ENCODE data around the gene CCDC33.

CCDC33 gene

DNA sequence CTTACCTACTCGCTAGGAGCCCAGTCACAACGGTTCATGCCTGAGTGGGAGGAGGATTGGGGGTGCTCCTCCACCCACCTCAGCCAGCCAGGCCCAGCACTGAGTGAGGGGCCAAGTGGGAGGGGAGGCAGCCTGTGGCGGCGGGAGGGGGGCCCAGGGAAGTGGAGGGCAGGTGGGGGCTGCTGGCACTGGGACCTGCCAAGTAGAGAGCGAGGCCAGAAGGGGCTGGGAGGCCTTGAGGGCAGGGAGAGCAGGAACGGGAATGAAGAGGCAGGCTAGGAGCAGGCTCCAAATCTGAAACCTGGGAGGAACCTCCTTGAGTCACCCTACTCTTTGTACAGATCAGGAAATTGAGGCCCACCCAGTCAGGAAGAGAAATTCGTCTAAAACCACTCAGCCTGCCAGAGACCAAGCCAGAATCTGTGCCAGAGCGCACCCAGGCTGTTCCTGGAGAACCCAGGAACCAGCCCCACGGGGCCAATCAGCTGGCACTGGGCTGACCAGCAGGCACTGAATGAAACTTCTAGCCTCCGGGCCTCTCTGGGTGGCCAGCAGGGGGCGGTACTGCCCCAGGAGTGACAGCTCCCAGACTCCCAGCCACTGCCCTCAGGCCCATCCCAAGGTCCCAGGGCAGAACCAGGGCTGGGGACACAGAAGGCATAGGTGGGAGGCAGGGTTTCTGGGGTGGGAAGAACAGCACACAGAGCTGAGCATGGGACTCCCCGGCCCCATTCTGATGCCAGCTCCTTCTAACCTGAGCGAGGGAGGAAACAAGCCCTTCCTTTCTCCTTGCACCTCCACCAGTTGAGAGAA, 146.1 kb downstream of the CCDC33 start:
- Histone ChIP-seq H3K23ac (ENCODE audit: low read depth, low read length, poor library complexity) (peak overlapping the region; percentile 67), H3K27ac (replicated peaks; ENCODE audit: low read length) (no peak overlapping the region), H3K14ac (ENCODE audit: low read length) (no peak overlapping the region), H2AK5ac (ENCODE audit: low read depth, low read length) (peak overlapping the region; percentile 83), H3K9ac (ENCODE audit: low read depth, low read length, poor library complexity) (no peak overlapping the region), H4K91ac (ENCODE audit: low read depth, low read length, poor library complexity) (no peak overlapping the region), H3K9me3 (replicated peaks in 1 of 2; ENCODE audit: control insufficient read depth in 2 of 2, insufficient read depth in 1 of 2, low read depth in 1 of 2, low read length in 2 of 2) (no peaks in the 10 kb centered on the region), H3K36me3 (replicated peaks in 1 of 2; ENCODE audit: control insufficient read depth in 2 of 2, insufficient read depth in 2 of 2, low read length in 2 of 2) (no peaks in the 10 kb centered on the region), H3K4ac (ENCODE audit: low read length) (no peak overlapping the region), H4K8ac (ENCODE audit: low read depth, low read length) (no peak overlapping the region), H3K4me2 (ENCODE audit: insufficient read depth, low read length, poor library complexity, severe bottlenecking) (no peak overlapping the region), H3K18ac (ENCODE audit: low read length) (no peak overlapping the region), H3K4me1 (ENCODE audit: control insufficient read depth in 2 of 2, insufficient read depth in 1 of 2, low read depth in 1 of 2, low read length in 2 of 2) (peaks cover 3 to 13% of the 10 kb centered on the region in 2 donors), H2BK5ac (ENCODE audit: low read length) (no peak overlapping the region), H3K4me3 (ENCODE audit: low read length in 2 of 2) (no peak overlapping the region), H2AFZ (ENCODE audit: low read length) (peak overlapping the region; percentile 58), H2BK120ac (ENCODE audit: low read depth, low read length) (peak overlapping the region; percentile 26), H3K79me1 (ENCODE audit: low read depth, low read length) (no peaks in the 10 kb centered on the region), H3K27me3 (ENCODE audit: control insufficient read depth in 3 of 3, insufficient read depth in 3 of 3, low read depth in 1 of 3, low read length in 3 of 3) (peaks cover 0 to 31% (median 0%) of the 10 kb centered on the region in 3 experiments), H2BK15ac (ENCODE audit: low read length) (peak overlapping the region; percentile 1), H2BK12ac (ENCODE audit: low read length) (no peak overlapping the region)
- peak; percentile 85 for DNase-seq (ENCODE audit: low spot score)
- WGBS, 2 donors (ENCODE audit: extremely low coverage in 2 of 2, insufficient read length in 2 of 2, insufficient replicate concordance in 1 of 2): no CpG with 5 or more reads among the region's 13 CpGs

- Histone ChIP-seq H4K8ac (ENCODE audit: low read depth, low read length) (no peak overlapping the region), H3K18ac (ENCODE audit: low read length) (no peak overlapping the region), H3K4me2 (ENCODE audit: insufficient read depth, low read length, poor library complexity, severe bottlenecking) (no peak overlapping the region), H4K91ac (ENCODE audit: low read depth, low read length, poor library complexity) (no peak overlapping the region), H3K14ac (ENCODE audit: low read length) (no peak overlapping the region), H3K27me3 (ENCODE audit: control insufficient read depth in 3 of 3, insufficient read depth in 3 of 3, low read depth in 1 of 3, low read length in 3 of 3) (peaks cover 0 to 22% (median 0%) of the 10 kb centered on the region in 3 experiments), H3K4me3 (ENCODE audit: low read length in 2 of 2) (no peak overlapping the region), H3K4ac (ENCODE audit: low read length) (no peak overlapping the region), H3K9ac (ENCODE audit: low read depth, low read length, poor library complexity) (no peak overlapping the region), H3K23ac (ENCODE audit: low read depth, low read length, poor library complexity) (no peak overlapping the region), H2AFZ (ENCODE audit: low read length) (no peak overlapping the region), H2BK12ac (ENCODE audit: low read length) (no peak overlapping the region), H3K9me3 (replicated peaks in 1 of 2; ENCODE audit: control insufficient read depth in 2 of 2, insufficient read depth in 1 of 2, low read depth in 1 of 2, low read length in 2 of 2) (no peaks in the 10 kb centered on the region), H3K36me3 (replicated peaks in 1 of 2; ENCODE audit: control insufficient read depth in 2 of 2, insufficient read depth in 2 of 2, low read length in 2 of 2) (no peaks in the 10 kb centered on the region), H3K27ac (replicated peaks; ENCODE audit: low read length) (no peak overlapping the region), H2AK5ac (ENCODE audit: low read depth, low read length) (no peak overlapping the region), H2BK120ac (ENCODE audit: low read depth, low read length) (no peak overlapping the region), H3K79me1 (ENCODE audit: low read depth, low read length) (no peaks in the 10 kb centered on the region), H2BK5ac (ENCODE audit: low read length) (no peak overlapping the region), H3K4me1 (ENCODE audit: control insufficient read depth in 2 of 2, insufficient read depth in 1 of 2, low read depth in 1 of 2, low read length in 2 of 2) (peaks cover 3 to 13% of the 10 kb centered on the region in 2 donors), H2BK15ac (ENCODE audit: low read length) (no peak overlapping the region)
- no peak for DNase-seq (ENCODE audit: low spot score)
- WGBS, 2 donors (ENCODE audit: extremely low coverage in 2 of 2, insufficient read length in 2 of 2, insufficient replicate concordance in 1 of 2): no CpG with 5 or more reads among the region's 4 CpGs
Observed at GRCh38 chr15:74383286-74383685, 147.2 kb downstream of the CCDC33 start.

- Histone ChIP-seq H2BK12ac (ENCODE audit: low read length) (peak overlapping the region; percentile 48), H2AK5ac (ENCODE audit: low read depth, low read length) (no peak overlapping the region), H2BK15ac (ENCODE audit: low read length) (peak overlapping the region; percentile 84), H3K4me3 (ENCODE audit: low read length in 2 of 2) (no peak overlapping the region), H3K4me2 (ENCODE audit: insufficient read depth, low read length, poor library complexity, severe bottlenecking) (no peak overlapping the region), H3K36me3 (replicated peaks in 1 of 2; ENCODE audit: control insufficient read depth in 2 of 2, insufficient read depth in 2 of 2, low read length in 2 of 2) (no peaks in the 10 kb centered on the region), H3K9me3 (replicated peaks in 1 of 2; ENCODE audit: control insufficient read depth in 2 of 2, insufficient read depth in 1 of 2, low read depth in 1 of 2, low read length in 2 of 2) (no peaks in the 10 kb centered on the region), H2AFZ (ENCODE audit: low read length) (no peak overlapping the region), H2BK120ac (ENCODE audit: low read depth, low read length) (no peak overlapping the region), H3K4ac (ENCODE audit: low read length) (no peak overlapping the region), H3K14ac (ENCODE audit: low read length) (no peak overlapping the region), H3K4me1 (ENCODE audit: control insufficient read depth in 2 of 2, insufficient read depth in 1 of 2, low read depth in 1 of 2, low read length in 2 of 2) (peaks cover 3 to 12% of the 10 kb centered on the region in 2 donors), H2BK5ac (ENCODE audit: low read length) (no peak overlapping the region), H3K79me1 (ENCODE audit: low read depth, low read length) (no peaks in the 10 kb centered on the region), H3K27me3 (ENCODE audit: control insufficient read depth in 3 of 3, insufficient read depth in 3 of 3, low read depth in 1 of 3, low read length in 3 of 3) (peaks cover 0 to 22% (median 0%) of the 10 kb centered on the region in 3 experiments), H3K9ac (ENCODE audit: low read depth, low read length, poor library complexity) (no peak overlapping the region), H3K27ac (replicated peaks; ENCODE audit: low read length) (no peak overlapping the region), H4K8ac (ENCODE audit: low read depth, low read length) (no peak overlapping the region), H3K23ac (ENCODE audit: low read depth, low read length, poor library complexity) (no peak overlapping the region), H3K18ac (ENCODE audit: low read length) (peak overlapping the region; percentile 19), H4K91ac (ENCODE audit: low read depth, low read length, poor library complexity) (no peak overlapping the region)
- no CpG with 5 or more reads among the region's 8 CpGs for WGBS, 2 donors (ENCODE audit: extremely low coverage in 2 of 2, insufficient read length in 2 of 2, insufficient replicate concordance in 1 of 2)
- DNase-seq (ENCODE audit: low spot score): no peak
Observed at GRCh38 chr15:74383695-74384565, 147.8 kb downstream of the CCDC33 start.

DNA sequence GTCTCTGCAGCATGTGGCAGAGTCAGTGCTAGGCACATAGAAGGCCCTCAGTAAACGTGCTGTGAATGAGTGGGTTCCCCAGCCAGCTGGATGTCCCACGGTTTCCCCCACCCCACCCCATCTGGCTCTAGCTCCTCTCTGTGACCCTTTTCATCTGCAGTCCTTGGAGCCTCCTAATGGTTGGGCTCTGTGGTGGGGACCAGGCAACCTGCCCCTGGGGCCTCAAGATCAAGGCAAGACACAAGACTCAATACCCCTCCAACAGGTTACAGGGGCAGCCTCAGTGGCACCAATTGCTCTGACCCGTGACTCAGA, 148.4 kb downstream of the CCDC33 start:
- Histone ChIP-seq H3K36me3 (replicated peaks in 1 of 2; ENCODE audit: control insufficient read depth in 2 of 2, insufficient read depth in 2 of 2, low read length in 2 of 2) (no peaks in the 10 kb centered on the region), H2BK15ac (ENCODE audit: low read length) (peak overlapping the region; percentile 77), H2BK12ac (ENCODE audit: low read length) (peak overlapping the region; percentile 48), H3K4me2 (ENCODE audit: insufficient read depth, low read length, poor library complexity, severe bottlenecking) (no peak overlapping the region), H3K9ac (ENCODE audit: low read depth, low read length, poor library complexity) (no peak overlapping the region), H3K79me1 (ENCODE audit: low read depth, low read length) (no peaks in the 10 kb centered on the region), H3K27ac (replicated peaks; ENCODE audit: low read length) (no peak overlapping the region), H2BK5ac (ENCODE audit: low read length) (no peak overlapping the region), H3K14ac (ENCODE audit: low read length) (no peak overlapping the region), H3K23ac (ENCODE audit: low read depth, low read length, poor library complexity) (no peak overlapping the region), H3K4ac (ENCODE audit: low read length) (no peak overlapping the region), H2BK120ac (ENCODE audit: low read depth, low read length) (no peak overlapping the region), H3K27me3 (ENCODE audit: control insufficient read depth in 3 of 3, insufficient read depth in 3 of 3, low read depth in 1 of 3, low read length in 3 of 3) (peaks cover 0 to 22% (median 0%) of the 10 kb centered on the region in 3 experiments), H3K4me1 (ENCODE audit: control insufficient read depth in 2 of 2, insufficient read depth in 1 of 2, low read depth in 1 of 2, low read length in 2 of 2) (peaks cover 3 to 11% of the 10 kb centered on the region in 2 donors), H3K9me3 (replicated peaks in 1 of 2; ENCODE audit: control insufficient read depth in 2 of 2, insufficient read depth in 1 of 2, low read depth in 1 of 2, low read length in 2 of 2) (no peaks in the 10 kb centered on the region), H3K18ac (ENCODE audit: low read length) (peak overlapping the region; percentile 19), H3K4me3 (ENCODE audit: low read length in 2 of 2) (no peak overlapping the region), H2AFZ (ENCODE audit: low read length) (no peak overlapping the region), H4K91ac (ENCODE audit: low read depth, low read length, poor library complexity) (no peak overlapping the region), H2AK5ac (ENCODE audit: low read depth, low read length) (peak overlapping the region; percentile 54), H4K8ac (ENCODE audit: low read depth, low read length) (no peak overlapping the region)
- no peak for DNase-seq (ENCODE audit: low spot score)
- no CpG with 5 or more reads among the region's 3 CpGs for WGBS, 2 donors (ENCODE audit: extremely low coverage in 2 of 2, insufficient read length in 2 of 2, insufficient replicate concordance in 1 of 2)
